ENCODE measurements around the gene DIP2C. TPM values are rescaled to one million over a fixed set of nuclear protein-coding genes. Genes with fewer than 3 reads are reported as not detected.

Gene DIP2C
- total RNA-seq, 1 donor from 2014 or later, result 41.6 TPM

DNA sequence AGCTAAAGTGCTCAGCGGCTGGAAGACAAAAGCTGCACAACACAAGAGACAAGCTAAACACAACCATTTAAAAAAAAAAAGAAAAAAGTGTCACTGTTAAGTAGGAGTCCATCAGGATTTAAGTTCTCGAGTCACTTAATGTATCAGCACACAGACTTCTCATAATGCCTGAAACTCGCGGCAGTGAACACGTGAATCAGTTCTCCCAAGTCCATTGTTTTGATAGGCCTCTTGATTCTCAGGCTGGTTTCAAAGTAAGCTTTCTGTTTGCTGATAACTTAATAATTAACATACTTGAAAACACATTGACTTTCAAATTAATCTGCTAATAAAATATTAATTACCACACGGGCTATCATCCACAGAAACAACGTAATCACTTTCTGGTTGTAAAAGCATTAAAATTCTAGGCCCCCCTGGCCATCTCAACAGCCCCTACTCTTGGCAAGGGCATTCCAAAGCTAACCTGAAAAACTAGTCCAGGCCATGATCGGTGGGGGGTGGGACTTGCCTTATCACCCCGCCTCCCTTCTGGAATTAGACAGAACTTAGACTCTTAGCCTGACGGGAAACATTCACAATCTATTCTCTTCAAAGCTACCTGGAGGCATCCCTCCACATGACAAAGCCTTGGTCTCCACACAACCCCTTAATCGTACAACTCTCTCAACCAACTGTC is 129.0 kb downstream of the DIP2C start:
- DNase-seq (ENCODE audit: low spot score in 2 of 2) (no peak), FAIRE-seq (no peak)

- no peak for FAIRE-seq
Observed at GRCh38 chr10:559767-560047, 129.8 kb downstream of the DIP2C start.

DNA sequence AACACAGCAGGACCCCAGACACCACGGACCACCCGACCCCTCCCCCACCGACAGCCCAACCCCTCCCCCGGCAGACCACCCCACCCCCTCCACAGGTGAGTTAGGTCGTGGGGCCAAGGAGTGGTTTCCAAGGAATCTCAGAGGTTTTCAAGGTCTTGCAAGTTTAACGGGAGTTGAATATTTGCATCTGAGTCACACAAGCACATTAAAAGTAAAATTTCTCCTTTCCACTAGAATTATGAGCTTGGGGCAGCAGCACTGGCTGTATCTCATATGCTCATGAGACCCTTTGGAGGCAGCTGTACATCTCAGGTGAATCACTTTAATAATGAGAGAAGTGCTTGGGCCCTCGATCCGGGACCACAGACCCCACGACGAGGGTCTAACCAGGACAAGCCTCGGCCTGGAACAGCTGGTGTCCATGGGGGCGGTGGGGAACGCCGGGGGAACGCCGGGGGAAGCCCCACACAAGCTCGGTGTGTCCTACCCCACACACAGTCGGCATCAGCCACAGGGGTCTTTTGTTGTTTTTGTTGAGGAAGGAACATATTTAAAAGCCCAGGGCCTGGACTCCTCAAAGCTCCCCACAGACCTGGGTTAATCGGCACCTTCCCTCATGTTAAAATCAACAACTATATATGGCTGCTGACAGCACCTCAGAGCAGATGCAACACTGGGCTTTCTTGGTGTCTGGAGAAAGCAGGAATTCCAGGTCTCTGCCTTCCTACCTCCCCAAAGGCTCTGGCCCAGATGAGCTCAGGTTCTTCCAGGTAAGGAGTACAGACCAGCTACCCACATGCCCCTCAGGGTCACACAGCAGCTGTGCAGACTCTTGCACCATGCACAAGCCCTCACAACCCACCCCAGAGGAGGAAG is 130.3 kb downstream of the DIP2C start:
- no peak for DNase-seq (ENCODE audit: low spot score in 2 of 2)
- no peak for FAIRE-seq

More at GRCh38 chr10:559767-560047, 129.8 kb downstream of the DIP2C start:
- no peak for DNase-seq (ENCODE audit: low spot score in 2 of 2)

DNA sequence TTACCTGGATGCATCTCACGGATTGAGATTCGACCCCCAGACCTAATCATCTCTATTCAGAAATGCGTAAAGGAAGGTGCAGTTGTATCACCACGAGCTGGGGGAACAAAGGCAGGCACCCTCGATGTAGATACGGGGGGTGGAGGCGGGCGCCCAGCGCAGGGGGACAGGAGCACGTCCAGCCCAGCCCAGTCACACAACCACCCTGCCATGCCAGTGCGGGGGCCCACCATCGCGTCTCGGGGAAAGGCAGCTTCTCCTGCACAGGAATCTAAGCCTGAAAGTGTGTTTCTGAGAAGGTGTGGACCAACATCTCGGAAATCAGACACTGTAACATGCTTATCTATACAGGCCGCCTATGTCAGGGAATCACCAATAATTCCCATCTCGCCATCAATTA is 131.1 kb downstream of the DIP2C start:
- no peak for FAIRE-seq

DNA sequence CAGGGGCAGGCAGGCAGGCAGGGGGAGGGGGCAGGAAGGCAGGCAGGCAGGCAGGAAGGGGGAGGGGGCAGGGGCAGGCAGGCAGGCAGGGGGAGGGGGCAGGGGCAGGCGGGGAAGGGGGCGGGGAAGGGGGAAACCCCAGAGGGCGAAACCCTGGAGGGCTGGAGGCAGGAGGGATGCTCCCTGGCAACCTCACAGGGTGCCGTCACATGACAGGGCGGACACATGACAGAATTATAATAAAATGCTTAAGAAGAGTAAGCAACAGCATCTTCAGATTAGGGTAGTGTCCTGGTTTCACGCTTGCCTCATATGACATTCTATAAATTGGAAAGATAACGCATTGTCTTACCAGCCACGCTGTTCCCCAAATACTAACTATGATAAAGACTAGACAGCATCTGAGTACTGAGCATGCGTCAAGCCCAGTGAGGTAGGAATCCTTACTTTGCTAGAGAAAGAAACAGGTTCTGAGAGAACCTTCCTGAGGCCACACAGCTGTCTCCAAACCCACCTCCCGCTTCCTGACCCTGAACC is 131.6 kb downstream of the DIP2C start:
- FAIRE-seq, result no peak
- no peak for DNase-seq (ENCODE audit: low spot score in 2 of 2)

More for the DNA sequence above, 131.1 kb downstream of the DIP2C start:
- no peak for DNase-seq (ENCODE audit: low spot score in 2 of 2)

GRCh38 chr10:556971-557637 is 132.4 kb downstream of the DIP2C start:
- FAIRE-seq (no peak), DNase-seq (ENCODE audit: low spot score in 2 of 2) (no peak)

- no peak for DNase-seq (ENCODE audit: low spot score in 2 of 2)
- no peak for FAIRE-seq
Observed at GRCh38 chr10:555682-556350, 133.7 kb downstream of the DIP2C start.

- DNase-seq (ENCODE audit: low spot score in 2 of 2), result no peak
- no peak for FAIRE-seq
Observed at GRCh38 chr10:555281-555680, 134.2 kb downstream of the DIP2C start.

DNA sequence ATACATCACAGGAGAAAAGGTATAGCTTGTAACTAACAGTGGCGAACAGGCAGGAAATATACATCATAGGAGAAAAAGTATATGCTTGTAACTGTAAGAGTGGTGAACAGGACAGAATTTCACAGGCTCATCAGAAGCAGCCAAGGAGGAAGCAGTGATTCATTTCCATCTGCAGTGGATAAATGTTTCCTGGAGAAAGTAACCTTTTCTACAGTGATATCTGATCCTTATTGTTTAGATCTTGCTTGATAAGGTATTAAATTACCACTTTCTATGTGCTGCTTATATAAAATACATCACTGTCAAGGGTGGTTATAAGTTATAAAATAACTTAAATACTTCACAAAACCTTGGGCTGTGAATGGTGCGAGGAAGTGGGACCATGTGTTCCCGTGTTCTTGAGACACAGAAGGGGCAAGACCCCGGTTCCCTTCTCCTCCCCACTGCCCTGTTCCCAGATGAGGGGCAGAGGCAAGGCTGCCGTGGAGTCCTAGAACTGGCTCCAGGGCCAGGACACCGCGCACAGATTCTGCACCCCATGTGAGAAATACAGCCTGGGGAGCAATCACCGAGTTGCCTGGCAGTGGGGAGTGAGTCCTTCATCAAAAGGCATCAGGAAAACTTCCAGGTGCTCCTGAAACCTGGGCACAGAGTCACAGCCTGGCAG is 135.2 kb downstream of the DIP2C start:
- FAIRE-seq (no peak), DNase-seq (ENCODE audit: low spot score in 2 of 2) (no peak)

- FAIRE-seq, result no peak
Observed at GRCh38 chr10:553233-553632, 136.2 kb downstream of the DIP2C start.

GRCh38 chr10:552679-553078 is 136.8 kb downstream of the DIP2C start:
- no peak for FAIRE-seq

More at GRCh38 chr10:553233-553632, 136.2 kb downstream of the DIP2C start:
- DNase-seq (ENCODE audit: low spot score in 2 of 2), result no peak

DNA sequence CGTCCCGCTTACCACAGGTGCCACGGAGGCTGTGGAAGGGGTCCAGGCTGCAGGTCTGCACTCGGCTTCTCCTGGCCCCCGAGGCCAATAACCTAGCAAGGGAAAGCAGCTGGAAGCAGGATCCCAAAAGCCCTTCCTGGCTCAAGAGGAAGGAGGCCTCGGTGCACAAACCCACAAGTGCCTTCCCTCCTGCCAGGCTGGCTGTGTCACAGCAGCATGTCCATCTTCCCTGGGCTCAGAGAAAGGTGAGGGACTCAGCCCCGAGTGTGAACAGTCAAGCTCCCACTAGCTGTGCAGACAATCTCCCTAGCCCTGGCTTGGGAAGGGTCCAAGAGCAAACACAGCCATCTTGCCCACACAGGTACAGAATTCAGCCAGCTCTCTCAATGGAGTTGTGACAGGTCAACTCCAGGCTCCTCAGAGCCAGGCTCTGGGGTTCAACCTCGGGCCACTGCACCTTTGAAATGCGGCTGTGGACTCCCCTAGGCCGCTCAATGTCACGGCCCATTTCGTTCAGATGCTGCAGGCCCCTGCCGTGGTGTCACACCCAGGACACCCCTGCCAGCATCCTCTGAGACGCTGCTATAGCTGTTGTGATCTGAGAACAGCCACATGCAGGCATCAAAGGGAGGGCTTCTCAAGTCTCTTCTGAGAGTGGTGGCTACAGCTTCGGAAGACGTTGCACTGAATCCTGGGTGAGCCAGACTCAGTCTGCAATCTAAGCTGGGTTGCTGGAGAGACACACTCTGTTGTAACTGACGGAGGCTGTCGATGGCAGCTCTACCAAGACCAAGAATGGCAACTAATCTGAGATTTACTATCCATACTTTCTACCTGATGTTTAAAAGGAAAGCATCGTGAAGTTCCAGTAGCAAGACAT is 137.9 kb downstream of the DIP2C start:
- no peak for DNase-seq (ENCODE audit: low spot score in 2 of 2)
- FAIRE-seq, result no peak

More at GRCh38 chr10:552679-553078, 136.8 kb downstream of the DIP2C start:
- no peak for DNase-seq (ENCODE audit: low spot score in 2 of 2)

GRCh38 chr10:550665-551372 is 138.6 kb downstream of the DIP2C start:
- no peak for DNase-seq (ENCODE audit: low spot score in 2 of 2)
- FAIRE-seq, result no peak

GRCh38 chr10:549391-549790 is 140.1 kb downstream of the DIP2C start:
- FAIRE-seq (no peak), DNase-seq (ENCODE audit: low spot score in 2 of 2) (no peak)

DNA sequence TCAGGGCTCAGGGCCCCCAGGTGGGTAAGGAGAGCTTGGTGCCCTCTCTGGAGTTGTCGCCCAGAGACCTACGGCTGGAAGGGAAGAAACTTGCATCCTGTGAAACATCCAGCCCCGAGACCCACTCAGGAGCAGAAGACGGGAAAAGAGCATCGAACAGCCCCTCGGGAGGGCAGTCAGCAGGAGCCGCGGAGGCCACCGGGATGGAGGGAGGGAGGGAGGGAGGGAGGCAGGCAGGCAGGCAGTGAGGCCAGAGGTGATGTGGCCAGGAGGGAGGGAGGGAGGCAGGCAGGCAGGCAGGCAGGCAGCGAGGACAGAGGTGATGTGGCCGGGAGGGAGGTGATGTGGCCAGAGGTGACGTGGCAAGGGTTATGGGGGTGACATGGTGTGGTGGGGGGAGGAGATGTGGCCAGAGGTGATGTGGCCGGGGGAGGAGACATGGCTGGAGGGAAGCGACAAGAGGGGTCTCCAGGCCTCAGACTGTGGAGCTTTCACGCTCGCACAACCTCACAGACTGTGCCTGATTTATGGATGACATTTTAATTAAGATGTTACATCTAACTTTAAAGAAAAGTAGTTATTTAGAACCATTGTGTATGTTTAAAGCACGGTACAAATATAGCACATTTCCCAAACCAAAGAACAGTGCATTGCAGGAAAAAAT is 141.1 kb downstream of the DIP2C start:
- FAIRE-seq (no peak), DNase-seq (ENCODE audit: low spot score in 2 of 2) (no peak)

GRCh38 chr10:547591-548081 is 141.8 kb downstream of the DIP2C start:
- FAIRE-seq, result no peak
- DNase-seq (ENCODE audit: low spot score in 2 of 2), result no peak

DNA sequence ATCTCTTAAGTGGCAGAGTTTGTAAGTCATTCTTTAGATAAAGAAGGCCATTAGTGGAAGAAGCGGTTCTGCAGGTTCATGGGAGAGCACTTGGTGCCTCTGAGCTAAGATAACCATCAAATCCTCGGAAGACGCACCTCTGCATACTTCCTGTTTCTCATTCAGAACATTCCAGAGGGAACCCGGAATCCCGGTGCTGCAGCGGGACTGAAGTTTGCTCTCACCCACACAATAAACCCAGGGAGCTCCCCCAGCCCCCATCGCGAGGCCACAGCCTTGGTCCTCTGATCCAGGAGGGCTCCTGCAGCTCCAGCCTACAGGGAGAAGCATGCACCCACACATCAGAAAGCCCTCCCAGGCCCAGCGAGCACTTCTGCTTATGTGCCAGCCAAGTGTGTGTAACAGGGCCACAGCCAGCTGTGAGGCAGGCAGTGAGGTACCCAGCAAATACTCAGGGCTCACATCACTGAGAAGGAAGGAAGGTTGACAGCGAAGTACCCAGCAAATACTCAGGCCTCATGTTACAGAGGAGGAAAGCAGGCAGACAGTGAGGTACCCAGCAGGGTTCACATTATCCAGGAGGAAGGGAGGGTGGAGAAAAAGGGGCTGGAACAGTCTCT is 142.4 kb downstream of the DIP2C start:
- DNase-seq (ENCODE audit: low spot score in 2 of 2), result no peak
- FAIRE-seq, result no peak
